NCI-H128 (cell line): Measurements from ENCODE around the gene SOWAHA.
"Not testable (repeated sequence)": the region's sequence is repeated elsewhere in the genome, so short reads cannot be mapped to it uniquely, and the experiment has no call there.

Source experiments
- DNase-seq: peaks from one replicate; lab custom pipeline; 2025; ENCODE audit not compliant: unreplicated experiment; lab: John Stamatoyannopoulos, UW

SOWAHA gene

DNA sequence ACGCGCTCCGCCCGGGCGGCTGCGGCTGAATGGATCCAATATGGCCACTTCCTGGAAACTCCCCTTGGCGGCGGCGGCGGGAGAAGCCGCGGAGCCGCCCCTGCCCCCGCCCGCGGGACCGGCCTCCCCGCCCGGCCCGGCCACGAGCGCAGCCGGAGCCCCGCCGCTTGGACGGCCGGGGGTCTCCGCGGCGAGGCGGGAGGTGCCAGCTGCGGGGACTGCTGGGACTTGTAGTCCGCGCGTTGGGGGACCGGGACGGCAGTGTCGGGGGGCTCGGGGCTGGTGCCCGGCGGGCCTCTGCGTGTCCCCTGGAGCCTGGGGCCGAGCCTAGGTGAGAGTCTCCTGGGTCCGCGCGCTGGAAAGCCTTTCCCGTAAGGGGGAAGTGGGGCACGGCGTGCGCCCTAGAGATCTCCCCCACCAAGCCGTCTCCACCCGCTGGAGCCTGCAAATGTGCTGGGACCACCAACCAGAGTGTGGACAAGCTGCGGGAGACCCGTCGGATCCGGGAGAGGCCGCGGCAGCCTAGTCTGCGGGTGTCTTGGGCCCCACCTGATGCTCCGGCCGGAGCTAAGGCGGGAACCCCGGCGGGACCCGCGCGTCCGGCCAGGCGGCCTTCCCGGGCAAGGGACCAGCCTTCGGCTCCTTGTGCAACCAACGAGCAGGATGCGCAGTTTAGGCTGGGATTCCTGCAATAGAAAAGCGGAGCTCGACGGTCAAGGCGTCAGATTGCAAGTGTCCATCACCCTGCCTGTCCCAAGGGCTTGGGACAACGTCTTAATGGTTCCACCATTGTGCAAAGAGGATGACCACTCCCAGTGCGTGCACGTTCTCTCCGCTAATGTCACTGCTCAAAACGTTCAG lies 35.7 kb upstream of the SOWAHA start, which contains the start of gene SEPTIN8:
SEPTIN8 (minus strand) TSS at position 31 of the 861 bp plus-strand sequence. CDS start 102 bp downstream, outside the sequence.
- DNase-seq, result no peak

GRCh38 chr5:132778129-132778528 lies 35.0 kb upstream of the SOWAHA start:
- DNase-seq, result no peak

DNA sequence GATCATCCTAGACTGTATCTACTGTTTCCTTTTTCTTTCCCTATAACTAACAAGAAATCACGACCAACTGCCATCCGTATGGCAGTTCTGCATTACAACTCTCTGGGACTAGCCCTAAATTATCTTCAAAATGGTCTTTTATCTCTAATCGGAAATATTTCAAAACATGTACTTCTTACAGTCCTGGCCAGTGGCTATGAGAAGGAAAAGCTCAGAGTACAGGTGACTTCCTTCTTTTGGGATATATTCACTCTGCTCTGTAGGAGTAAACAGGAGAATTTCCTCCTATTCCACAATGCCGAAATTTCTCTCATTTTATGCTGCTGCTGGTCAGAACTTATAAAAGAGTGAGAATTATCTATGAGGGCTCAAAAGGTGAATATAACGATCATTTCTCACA lies 34.2 kb upstream of the SOWAHA start:
- no peak for DNase-seq

DNA sequence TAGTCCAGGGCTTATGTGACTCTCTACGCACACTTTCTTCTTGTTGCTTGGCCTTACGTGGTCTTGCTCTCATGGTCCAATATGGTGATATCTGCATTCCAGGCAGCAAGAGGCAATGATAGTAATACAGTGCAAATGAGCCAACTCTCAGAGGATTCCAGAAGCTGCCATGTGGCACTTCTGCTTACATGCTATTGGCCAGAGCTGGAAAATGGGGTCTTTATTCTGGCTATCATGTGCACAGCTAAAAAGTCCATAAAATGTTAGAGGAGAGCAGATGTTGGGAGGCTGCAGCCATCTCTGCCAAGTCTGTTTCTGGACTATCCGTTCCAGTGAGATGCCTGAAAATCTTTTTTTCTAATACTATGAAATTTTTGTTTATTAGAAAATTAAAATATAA lies 33.1 kb upstream of the SOWAHA start:
- DNase-seq, result no peak

- no peak for DNase-seq
Measured at GRCh38 chr5:132780577-132780976, 32.5 kb upstream of the SOWAHA start.

DNA sequence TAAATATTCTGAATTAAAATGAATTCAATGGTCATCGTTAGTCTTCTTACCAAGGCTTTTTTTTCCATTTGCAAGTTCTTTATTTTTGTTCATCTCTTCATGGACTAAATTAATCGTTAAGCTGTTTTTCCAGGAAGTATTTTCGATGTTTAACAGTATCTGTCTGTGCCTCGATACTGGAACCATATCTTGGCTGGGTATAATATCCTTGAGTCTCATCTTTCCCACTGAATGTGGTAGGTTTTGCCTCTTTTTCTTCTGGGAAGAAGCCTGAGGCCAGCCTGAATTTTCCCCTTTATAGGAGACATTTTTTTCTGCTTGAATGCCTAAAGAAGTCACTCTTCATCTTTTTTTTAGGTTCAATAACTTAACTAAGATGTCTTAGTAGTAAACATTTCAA lies 32.1 kb upstream of the SOWAHA start:
- DNase-seq, result no peak

GRCh38 chr5:132782101-132782500 lies 31.0 kb upstream of the SOWAHA start:
- no peak for DNase-seq

- no peak for DNase-seq
Measured at GRCh38 chr5:132785365-132785764, 27.7 kb upstream of the SOWAHA start.

- DNase-seq, result no peak
Measured at GRCh38 chr5:132785864-132786263, 27.2 kb upstream of the SOWAHA start.

DNA sequence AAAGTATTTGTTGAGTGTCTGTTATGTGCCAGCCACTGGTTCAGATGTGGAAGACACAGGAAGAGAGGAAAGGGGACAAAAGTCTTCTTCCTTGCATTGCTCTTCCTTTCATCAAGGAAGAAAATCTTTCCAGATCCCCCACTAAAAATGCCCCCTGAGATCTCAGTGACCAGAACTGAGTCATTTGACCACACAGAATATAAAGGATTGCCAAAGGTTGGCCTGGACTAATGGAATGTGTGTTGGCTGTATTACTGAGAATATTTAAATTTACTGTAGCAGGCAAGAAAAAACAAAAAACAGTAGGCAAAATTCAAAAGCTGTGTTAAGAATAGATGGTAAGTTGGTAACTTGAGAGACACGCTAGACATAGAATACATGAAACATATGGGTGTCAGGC lies 26.0 kb upstream of the SOWAHA start:
- DNase-seq, result no peak

DNA sequence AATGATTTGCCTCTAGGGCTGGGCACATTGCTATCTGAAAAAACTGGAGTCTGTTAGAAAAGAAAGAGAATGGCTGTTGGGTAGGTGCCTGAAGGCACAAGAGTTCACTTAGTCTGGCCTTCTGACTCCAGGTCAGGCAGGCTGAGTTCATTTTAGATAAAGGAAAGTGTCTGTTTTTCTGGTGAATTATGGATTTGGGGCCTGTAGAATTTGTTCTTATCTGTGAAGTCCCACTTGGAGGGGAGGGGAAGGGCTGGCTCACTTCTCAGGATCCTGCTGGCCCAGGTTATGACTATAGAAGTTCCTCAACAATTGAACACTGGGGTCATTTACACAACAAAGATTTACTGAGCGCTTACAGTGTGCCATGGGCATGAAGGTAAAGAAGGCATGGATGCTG lies 24.6 kb upstream of the SOWAHA start:
- no peak for DNase-seq

DNA sequence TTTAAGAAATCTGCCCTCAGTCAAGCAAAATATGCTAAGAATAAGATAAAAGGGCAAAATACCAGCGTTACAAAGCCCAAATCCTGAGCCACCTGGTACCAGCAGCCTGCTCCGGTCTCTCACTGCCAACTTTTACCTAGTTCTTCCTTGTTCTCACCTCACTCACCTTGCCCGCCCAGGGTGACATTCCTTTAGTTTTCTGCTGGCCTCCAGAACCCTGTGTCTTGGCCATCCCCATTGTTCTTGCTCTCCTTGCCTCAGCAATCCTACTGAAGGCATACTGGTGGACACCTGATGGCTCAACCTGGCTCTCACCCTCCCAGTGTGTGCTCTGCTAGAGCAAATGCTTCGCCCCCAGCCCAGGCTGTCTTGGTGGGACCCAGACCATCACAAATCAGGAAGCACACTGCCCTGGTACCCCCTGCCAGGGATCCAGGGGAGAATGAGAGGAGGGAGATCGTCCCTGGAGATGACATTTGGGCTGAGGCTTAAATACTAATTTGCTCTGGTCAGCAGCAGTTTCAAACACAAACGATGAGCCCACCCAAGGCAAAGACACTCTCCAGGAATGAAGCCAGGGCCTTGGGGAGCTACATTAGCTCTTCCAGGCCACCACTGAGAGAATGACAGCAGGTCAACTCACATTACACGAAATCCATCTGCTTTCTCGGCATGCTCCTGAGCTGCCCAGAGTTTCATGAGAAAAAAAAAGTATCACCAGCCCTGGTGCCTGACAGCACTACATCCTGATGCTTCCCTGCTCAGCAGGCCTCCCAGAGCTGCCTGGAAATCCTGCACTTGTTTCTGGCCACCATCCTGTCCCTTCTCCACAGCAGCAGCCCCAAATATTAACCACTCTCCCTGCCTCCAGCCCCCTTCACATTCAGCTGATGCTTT lies 23.9 kb upstream of the SOWAHA start:
- DNase-seq, result no peak

DNA sequence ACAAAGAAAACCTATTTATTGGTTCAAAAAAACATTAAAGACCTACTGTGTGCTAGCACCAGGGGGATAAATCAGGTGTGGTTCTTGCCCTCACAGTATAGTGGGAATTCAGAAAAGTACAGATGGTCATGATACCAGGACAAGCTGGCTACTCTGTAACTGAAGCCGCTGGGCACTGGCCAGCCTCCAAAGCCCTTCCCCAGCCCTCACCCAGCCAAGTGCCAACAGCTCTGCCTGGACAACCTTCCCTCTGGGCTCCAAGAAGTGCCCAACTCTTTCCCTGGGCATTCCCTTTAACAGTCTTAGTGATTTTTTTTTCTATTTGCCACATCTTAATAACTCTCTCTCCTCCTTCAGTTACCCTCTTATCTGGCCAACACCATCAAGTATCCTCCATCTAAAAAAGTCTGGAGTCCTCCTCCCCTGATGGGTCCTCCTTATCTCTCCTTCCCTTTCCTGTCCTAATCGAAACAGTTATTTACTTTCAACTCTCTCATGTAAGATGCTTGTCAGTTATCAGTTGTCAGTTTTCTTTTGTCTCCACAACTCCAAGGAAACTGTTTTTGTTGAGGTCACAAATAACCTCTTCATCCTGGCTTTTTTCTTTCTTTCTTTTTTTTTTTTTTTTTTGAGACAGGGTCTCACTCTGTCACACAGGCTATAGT lies 22.8 kb upstream of the SOWAHA start:
- no peak for DNase-seq

GRCh38 chr5:132791026-132791425 lies 22.1 kb upstream of the SOWAHA start:
- no peak for DNase-seq

- no peak for DNase-seq
Measured at GRCh38 chr5:132797651-132798050, 15.5 kb upstream of the SOWAHA start.

GRCh38 chr5:132799392-132799791 lies 13.7 kb upstream of the SOWAHA start:
- no peak for DNase-seq

DNA sequence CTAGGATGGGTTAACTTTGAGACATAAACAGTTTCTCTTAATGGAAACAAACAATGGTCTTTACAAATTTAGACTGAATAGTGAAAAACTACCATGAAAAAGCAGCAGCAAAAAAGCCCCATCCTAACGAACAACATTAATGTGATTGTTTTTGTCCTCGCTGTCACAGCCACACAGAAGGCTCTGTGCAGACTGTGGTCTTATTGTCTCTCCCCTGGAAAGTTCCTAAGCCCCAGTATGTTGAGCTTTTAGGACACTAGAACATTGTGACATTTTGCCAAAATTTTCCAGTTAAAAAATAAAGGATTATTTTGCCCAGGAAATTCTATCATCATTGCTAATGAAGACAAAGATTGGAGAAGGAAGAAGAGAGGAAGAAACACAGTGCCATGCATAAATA lies 12.6 kb upstream of the SOWAHA start:
- DNase-seq, result no peak

DNA sequence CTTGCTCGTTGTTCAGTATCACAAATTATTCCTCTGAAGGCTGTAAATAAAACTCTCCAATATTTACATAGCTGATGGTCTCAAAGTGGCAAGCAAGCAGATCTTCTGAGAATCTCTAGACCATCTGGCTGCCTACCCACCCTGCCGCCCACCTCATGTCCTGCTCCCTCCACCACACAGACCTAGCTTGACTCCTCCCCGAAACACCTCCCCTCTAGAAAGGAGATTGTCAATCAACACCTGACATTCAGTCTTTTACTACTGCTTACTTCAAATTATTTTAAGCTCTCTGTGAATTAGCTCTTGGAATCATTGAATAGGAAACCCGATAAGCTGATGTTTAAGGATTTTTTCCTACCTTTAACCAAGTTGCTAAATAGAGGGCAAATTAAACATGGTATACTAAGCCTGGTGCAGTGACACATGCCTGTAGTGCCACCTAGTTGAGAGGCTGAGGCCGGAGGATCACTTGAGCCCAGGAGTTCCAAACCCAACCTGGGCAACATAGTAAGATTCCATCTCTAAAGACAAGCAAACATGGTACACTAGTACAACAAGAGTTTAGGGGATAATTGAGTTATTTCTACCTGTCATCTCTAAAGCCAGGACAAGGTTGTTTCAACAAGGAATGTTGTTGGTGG lies 10.9 kb upstream of the SOWAHA start:
- no peak for DNase-seq

- not testable (repeated sequence) for DNase-seq
Measured at GRCh38 chr5:132802685-132803066, 10.4 kb upstream of the SOWAHA start.

- DNase-seq, result not testable (repeated sequence)
Measured at GRCh38 chr5:132804219-132804618, 8.9 kb upstream of the SOWAHA start.

DNA sequence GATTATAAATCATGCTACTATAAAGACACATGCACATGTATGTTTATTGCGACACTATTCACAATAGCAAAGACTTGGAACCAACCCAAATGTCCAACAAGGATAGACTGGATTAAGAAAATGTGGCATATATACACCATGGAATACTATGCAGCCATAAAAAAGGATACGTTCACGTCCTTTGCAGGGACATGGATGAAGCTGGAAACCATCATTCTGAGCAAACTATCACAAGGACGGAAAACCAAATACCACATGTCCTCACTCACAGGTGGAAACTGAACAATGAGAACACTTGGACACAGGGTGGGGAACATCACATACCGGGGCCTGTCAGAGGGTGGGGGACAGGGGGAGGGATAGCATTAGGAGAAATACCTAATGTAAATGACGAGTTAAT lies 7.2 kb upstream of the SOWAHA start:
- DNase-seq, result not testable (repeated sequence)
